ENCODE results near the gene HOXA10. TPM values are rescaled to one million over a fixed set of nuclear protein-coding genes. Genes with fewer than 3 reads are reported as not detected.
A peak's percentile ranks its signal among the peaks of the same experiment; 100 is the strongest.

Gene HOXA10
- total RNA-seq, 1 donor from 2014 or later, result 4.9 TPM

GRCh38 chr7:27198871-27199801, 25.0 kb upstream of the HOXA10 start:
- no peaks in the 10 kb centered on the region for H3K36me3 Mint-ChIP-seq
- H3K4me3 Mint-ChIP-seq, result peak overlapping the region; percentile 80
- H3K9me3 Mint-ChIP-seq, result no peaks in the 10 kb centered on the region
- peak; percentile 19 for TF ChIP-seq CTCF (conservative IDR thresholded peaks at IDR 0.05)
- peaks cover 95% of the 10 kb centered on the region for H3K27me3 Mint-ChIP-seq
- no peak overlapping the region for H3K27ac Mint-ChIP-seq
- peaks cover 7% of the 10 kb centered on the region for H3K4me1 Mint-ChIP-seq (ENCODE audit: unreplicated experiment)
- peak; percentile 69 for DNase-seq (ENCODE audit: extremely low spot score, unreplicated experiment)

GRCh38 chr7:27198138-27198841, 24.2 kb upstream of the HOXA10 start:
- H3K9me3 Mint-ChIP-seq, result no peaks in the 10 kb centered on the region
- H3K36me3 Mint-ChIP-seq, result no peaks in the 10 kb centered on the region
- H3K4me3 Mint-ChIP-seq, result peak overlapping the region; percentile 80
- TF ChIP-seq CTCF (conservative IDR thresholded peaks at IDR 0.05), result no peak
- H3K4me1 Mint-ChIP-seq (ENCODE audit: unreplicated experiment), result peaks cover 7% of the 10 kb centered on the region
- no peak overlapping the region for H3K27ac Mint-ChIP-seq
- peak; percentile 62 for DNase-seq (ENCODE audit: extremely low spot score, unreplicated experiment)
- peaks cover 95% of the 10 kb centered on the region for H3K27me3 Mint-ChIP-seq

GRCh38 chr7:27197137-27198042, 23.3 kb upstream of the HOXA10 start:
- H3K27me3 Mint-ChIP-seq, result peaks cover 93% of the 10 kb centered on the region
- H3K9me3 Mint-ChIP-seq, result no peaks in the 10 kb centered on the region
- H3K4me3 Mint-ChIP-seq, result peak overlapping the region; percentile 4
- peaks cover 7% of the 10 kb centered on the region for H3K4me1 Mint-ChIP-seq (ENCODE audit: unreplicated experiment)
- no peak overlapping the region for H3K27ac Mint-ChIP-seq
- DNase-seq (ENCODE audit: extremely low spot score, unreplicated experiment), result no peak
- TF ChIP-seq CTCF (conservative IDR thresholded peaks at IDR 0.05), result no peak
- H3K36me3 Mint-ChIP-seq, result no peaks in the 10 kb centered on the region

GRCh38 chr7:27196287-27196767, 22.2 kb upstream of the HOXA10 start:
- Mint-ChIP-seq H3K4me1 (ENCODE audit: unreplicated experiment) (peaks cover 7% of the 10 kb centered on the region), H3K27ac (no peak overlapping the region), H3K9me3 (no peaks in the 10 kb centered on the region), H3K27me3 (peaks cover 93% of the 10 kb centered on the region), H3K4me3 (peak overlapping the region; percentile 68), H3K36me3 (no peaks in the 10 kb centered on the region)
- DNase-seq (ENCODE audit: extremely low spot score, unreplicated experiment), result peak; percentile 83
- TF ChIP-seq CTCF (conservative IDR thresholded peaks at IDR 0.05), result peak; percentile 95

Data from type B pancreatic cell (in vitro differentiated cells).